ENCODE results near the gene ABI3. TPM values are rescaled to one million over a fixed set of nuclear protein-coding genes. Genes with fewer than 3 reads are reported as not detected.

The ABI3 gene
- total RNA-seq, 1 experiment from 2014 or later, result not detected

DNA sequence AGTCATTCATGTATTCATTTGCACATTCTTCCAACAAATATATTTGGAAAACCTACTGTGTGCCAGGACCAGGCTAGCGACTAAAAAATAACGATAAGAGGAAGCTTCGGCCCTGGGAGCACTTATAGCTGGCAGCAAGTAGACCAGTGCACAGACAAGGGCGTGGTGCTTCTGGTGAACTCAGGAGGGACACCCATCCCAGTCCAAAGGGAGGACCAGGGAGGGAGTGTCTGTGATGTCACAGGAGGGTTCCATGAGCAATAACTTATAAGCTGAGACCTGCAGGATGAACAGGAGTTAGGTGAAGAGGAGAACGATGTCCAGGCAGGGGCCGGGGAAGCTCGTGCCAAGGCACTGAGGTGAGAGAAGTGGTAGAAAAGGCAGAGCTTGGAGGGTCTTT is 37.4 kb downstream of the ABI3 start:
- H2AFZ ChIP-seq (ENCODE audit: low read length), result no peak overlapping the region
- no peaks in the 10 kb centered on the region for H3K9me3 ChIP-seq (ENCODE audit: low read length)
- no peaks in the 10 kb centered on the region for H3F3A ChIP-seq (ENCODE audit: low read length, unreplicated experiment)
- no peaks in the 10 kb centered on the region for H3K27me3 ChIP-seq (ENCODE audit: low read length)
- H3K79me2 ChIP-seq (ENCODE audit: low read length), result no peaks in the 10 kb centered on the region
- H3K4me2 ChIP-seq (ENCODE audit: low read length), result no peak overlapping the region
- ATAC-seq, result no peak
- no TSS peak for BruUV-seq (replicated peaks)
- intact Hi-C loops (cut with micrococcal nuclease), result no loop called here
- H3K36me3 ChIP-seq (ENCODE audit: low read depth, low read length), result no peaks in the 10 kb centered on the region
- H3K9ac ChIP-seq (ENCODE audit: low read length), result no peak overlapping the region
- H3K27ac ChIP-seq (ENCODE audit: low read length), result no peak overlapping the region
- H3K4me1 ChIP-seq (ENCODE audit: insufficient read depth, low read length), result peaks cover 6% of the 10 kb centered on the region; the same call in 1 of the 2 replicates
- no peak for DNase-seq
- H4K20me1 ChIP-seq (ENCODE audit: low read length), result no peaks in the 10 kb centered on the region
- H3K4me3 ChIP-seq (ENCODE audit: low read length), result no peak overlapping the region
- CTCF ChIA-PET, result no interaction called here
- no peak for TF ChIP-seq EZH2 (IDR thresholded peaks at IDR 0.05; ENCODE audit: low read length, unreplicated experiment)
- TF ChIP-seq, protein P1, sequence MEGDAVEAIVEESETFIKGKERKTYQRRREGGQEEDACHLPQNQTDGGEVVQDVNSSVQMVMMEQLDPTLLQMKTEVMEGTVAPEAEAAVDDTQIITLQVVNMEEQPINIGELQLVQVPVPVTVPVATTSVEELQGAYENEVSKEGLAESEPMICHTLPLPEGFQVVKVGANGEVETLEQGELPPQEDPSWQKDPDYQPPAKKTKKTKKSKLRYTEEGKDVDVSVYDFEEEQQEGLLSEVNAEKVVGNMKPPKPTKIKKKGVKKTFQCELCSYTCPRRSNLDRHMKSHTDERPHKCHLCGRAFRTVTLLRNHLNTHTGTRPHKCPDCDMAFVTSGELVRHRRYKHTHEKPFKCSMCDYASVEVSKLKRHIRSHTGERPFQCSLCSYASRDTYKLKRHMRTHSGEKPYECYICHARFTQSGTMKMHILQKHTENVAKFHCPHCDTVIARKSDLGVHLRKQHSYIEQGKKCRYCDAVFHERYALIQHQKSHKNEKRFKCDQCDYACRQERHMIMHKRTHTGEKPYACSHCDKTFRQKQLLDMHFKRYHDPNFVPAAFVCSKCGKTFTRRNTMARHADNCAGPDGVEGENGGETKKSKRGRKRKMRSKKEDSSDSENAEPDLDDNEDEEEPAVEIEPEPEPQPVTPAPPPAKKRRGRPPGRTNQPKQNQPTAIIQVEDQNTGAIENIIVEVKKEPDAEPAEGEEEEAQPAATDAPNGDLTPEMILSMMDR (conservative IDR thresholded peaks at IDR 0.05; ENCODE audit: low read depth, low read length), result no peak
- no peak for TF ChIP-seq EZH2phosphoT487 (IDR thresholded peaks at IDR 0.05; ENCODE audit: borderline replicate concordance, low read length)
- no peaks in the 10 kb centered on the region for H3K9me2 ChIP-seq (replicated peaks; ENCODE audit: low read length)
- POLR2A ChIA-PET (ENCODE audit: unreplicated experiment), result no interaction called here

DNA sequence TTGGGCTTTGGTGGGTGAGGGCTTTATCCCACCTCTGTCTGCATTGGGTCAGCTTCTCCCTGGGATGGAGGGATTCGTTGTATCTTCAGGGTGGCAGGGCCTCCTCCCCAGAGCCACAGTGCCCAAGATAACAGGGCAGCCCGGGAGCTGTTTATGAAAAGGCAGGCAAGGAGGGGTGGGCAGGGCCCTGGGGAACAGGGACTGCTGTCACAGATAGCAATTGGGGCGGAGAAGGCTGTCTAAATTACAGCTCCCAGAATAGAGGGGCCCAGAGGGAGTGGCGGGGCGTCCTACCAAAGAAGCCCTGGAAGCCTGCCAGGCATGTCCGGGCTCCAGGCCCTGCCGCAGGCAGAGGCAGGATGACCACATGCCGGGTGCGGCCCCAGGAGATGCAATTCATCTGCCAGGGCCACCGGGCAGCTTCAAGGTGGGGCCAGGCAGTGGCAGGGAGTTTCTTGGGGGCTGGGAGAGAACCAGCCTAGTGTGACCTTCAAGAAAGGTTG is 38.8 kb downstream of the ABI3 start:
- H4K20me1 ChIP-seq (ENCODE audit: low read length), result no peaks in the 10 kb centered on the region
- peak; percentile 32 for DNase-seq
- ChIA-PET POLR2A (ENCODE audit: unreplicated experiment) (interaction anchor here (0.5 kb wide), 1 partner anchor 9 kb away, joined by 3 read pairs; no protein-coding TSS in a partner anchor), CTCF (no interaction called here)
- H3K4me3 ChIP-seq (ENCODE audit: low read length), result no peak overlapping the region
- no peaks in the 10 kb centered on the region for H3F3A ChIP-seq (ENCODE audit: low read length, unreplicated experiment)
- H3K4me1 ChIP-seq (ENCODE audit: insufficient read depth, low read length), result peaks cover 6% of the 10 kb centered on the region; the same call in 1 of the 2 replicates
- no peak overlapping the region for H3K9ac ChIP-seq (ENCODE audit: low read length)
- no peaks in the 10 kb centered on the region for H3K27me3 ChIP-seq (ENCODE audit: low read length)
- peak; percentile 41 for ATAC-seq
- H3K4me2 ChIP-seq (ENCODE audit: low read length), result no peak overlapping the region
- no peaks in the 10 kb centered on the region for H3K9me2 ChIP-seq (replicated peaks; ENCODE audit: low read length)
- H3K79me2 ChIP-seq (ENCODE audit: low read length), result no peaks in the 10 kb centered on the region
- H3K9me3 ChIP-seq (ENCODE audit: low read length), result no peaks in the 10 kb centered on the region
- intact Hi-C loops (cut with micrococcal nuclease), result no loop called here
- peak overlapping the region; percentile 35; the same call in 1 of the 2 replicates for H2AFZ ChIP-seq (ENCODE audit: low read length)
- TF ChIP-seq, protein P1 (conservative IDR thresholded peaks at IDR 0.05; ENCODE audit: low read depth, low read length), result no peak
- no peak for TF ChIP-seq EZH2 (IDR thresholded peaks at IDR 0.05; ENCODE audit: low read length, unreplicated experiment)
- no peak for TF ChIP-seq EZH2phosphoT487 (IDR thresholded peaks at IDR 0.05; ENCODE audit: borderline replicate concordance, low read length)
- no TSS peak for BruUV-seq (replicated peaks)
- H3K36me3 ChIP-seq (ENCODE audit: low read depth, low read length), result no peaks in the 10 kb centered on the region
- no peak overlapping the region for H3K27ac ChIP-seq (ENCODE audit: low read length)

DNA sequence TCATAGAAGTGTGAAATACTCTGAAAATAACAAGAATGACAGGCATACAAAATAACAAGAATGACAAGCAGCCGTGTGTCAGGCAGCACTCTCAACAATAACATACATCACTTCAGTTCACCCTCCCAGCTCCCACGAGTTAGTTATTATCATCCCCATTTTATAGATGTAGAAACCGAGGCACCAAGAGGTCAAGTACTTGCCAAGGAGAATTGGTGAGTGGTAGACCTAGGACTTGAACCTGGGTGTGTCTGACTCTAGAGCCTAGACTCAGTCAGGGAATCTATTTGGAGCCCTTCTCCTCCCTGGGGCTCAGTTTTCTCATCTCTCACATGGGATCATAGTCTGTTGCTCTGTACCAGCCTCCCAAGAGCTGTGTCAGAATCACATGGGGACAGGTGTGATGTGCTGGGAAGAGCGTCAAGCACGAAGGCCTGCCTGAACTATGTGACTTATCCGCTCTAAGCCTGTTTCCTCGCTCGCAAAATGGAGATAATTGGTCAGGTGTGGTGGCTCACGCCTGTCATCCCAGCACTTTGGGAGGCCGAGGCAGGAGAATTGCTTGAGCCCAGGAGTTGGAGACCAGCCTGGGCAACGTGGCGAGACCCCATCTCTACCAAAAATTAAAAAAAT is 39.5 kb downstream of the ABI3 start:
- no peak overlapping the region for H3K9ac ChIP-seq (ENCODE audit: low read length)
- H3K9me3 ChIP-seq (ENCODE audit: low read length), result no peaks in the 10 kb centered on the region
- ChIA-PET POLR2A (ENCODE audit: unreplicated experiment) (interaction anchor here (0.5 kb wide), 1 partner anchor 9 kb away, joined by 3 read pairs; no protein-coding TSS in a partner anchor), CTCF (no interaction called here)
- H3K36me3 ChIP-seq (ENCODE audit: low read depth, low read length), result no peaks in the 10 kb centered on the region
- no peaks in the 10 kb centered on the region for H3K27me3 ChIP-seq (ENCODE audit: low read length)
- peak overlapping the region; percentile 35; the same call in 1 of the 2 replicates for H2AFZ ChIP-seq (ENCODE audit: low read length)
- TF ChIP-seq, protein P1 (conservative IDR thresholded peaks at IDR 0.05; ENCODE audit: low read depth, low read length), result no peak
- no peak for TF ChIP-seq EZH2 (IDR thresholded peaks at IDR 0.05; ENCODE audit: low read length, unreplicated experiment)
- TF ChIP-seq EZH2phosphoT487 (IDR thresholded peaks at IDR 0.05; ENCODE audit: borderline replicate concordance, low read length), result no peak
- no TSS peak for BruUV-seq (replicated peaks)
- no peaks in the 10 kb centered on the region for H3F3A ChIP-seq (ENCODE audit: low read length, unreplicated experiment)
- H4K20me1 ChIP-seq (ENCODE audit: low read length), result no peaks in the 10 kb centered on the region
- no peaks in the 10 kb centered on the region for H3K79me2 ChIP-seq (ENCODE audit: low read length)
- DNase-seq, result no peak
- intact Hi-C loops (cut with micrococcal nuclease), result no loop called here
- no peak overlapping the region for H3K27ac ChIP-seq (ENCODE audit: low read length)
- H3K4me3 ChIP-seq (ENCODE audit: low read length), result no peak overlapping the region
- H3K9me2 ChIP-seq (replicated peaks; ENCODE audit: low read length), result no peaks in the 10 kb centered on the region
- peaks cover 6% of the 10 kb centered on the region; the same call in 1 of the 2 replicates for H3K4me1 ChIP-seq (ENCODE audit: insufficient read depth, low read length)
- no peak for ATAC-seq
- no peak overlapping the region for H3K4me2 ChIP-seq (ENCODE audit: low read length)

Data from PC-3 (cell line).